Adipocyte (in vitro differentiated cells): ENCODE results near the gene VAV2.

ENCODE experiments used
- DNase-seq: peaks from one replicate; pipeline ENCODE4 v3.0.0-alpha.2; 2015; ENCODE audit warnings: low read depth
- H3K27me3 ChIP-seq: replicated peaks from 2 replicates; pipeline ENCODE4 v1.7.0; 2013; ENCODE audit warnings: mild to moderate bottlenecking, low read length, moderate library complexity; ENCODE audit not compliant: control insufficient read depth, insufficient read depth
- H3K36me3 ChIP-seq: 2 replicates; pipeline ENCODE4 v1.7.0; 2013; ENCODE audit warnings: low read length, mild to moderate bottlenecking, moderate library complexity; ENCODE audit not compliant: control insufficient read depth, insufficient read depth, severe bottlenecking
- H3K4me1 ChIP-seq: 2 replicates; pipeline ENCODE4 v1.7.0; 2013; ENCODE audit warnings: mild to moderate bottlenecking, low read length, moderate library complexity; ENCODE audit not compliant: control insufficient read depth, insufficient read depth
- H3K4me3 ChIP-seq: 2 replicates; pipeline ENCODE4 v1.7.0; 2013; ENCODE audit warnings: mild to moderate bottlenecking, low read length, moderate library complexity
- H3K9ac ChIP-seq: 2 replicates; pipeline ENCODE4 v1.7.0; 2013; ENCODE audit warnings: mild to moderate bottlenecking, low read length, moderate library complexity
- H3K9me3 ChIP-seq: 2 replicates; pipeline ENCODE4 v1.7.0; 2013; ENCODE audit warnings: mild to moderate bottlenecking, low read length, moderate library complexity; ENCODE audit not compliant: control insufficient read depth

The VAV2 gene

GRCh38 chr9:133921866-133922265 is 70.3 kb downstream of the VAV2 start:
- Histone ChIP-seq H3K9ac (no peak overlapping the region), H3K4me1 (peaks cover 5% of the 10 kb centered on the region), H3K9me3 (no peaks in the 10 kb centered on the region), H3K36me3 (no peaks in the 10 kb centered on the region), H3K27me3 (no peaks in the 10 kb centered on the region), H3K4me3 (no peak overlapping the region)
- no peak for DNase-seq

GRCh38 chr9:133920471-133920870 is 71.7 kb downstream of the VAV2 start:
- peaks cover 5% of the 10 kb centered on the region for H3K4me1 ChIP-seq
- H3K9ac ChIP-seq = no peak overlapping the region
- DNase-seq = no peak
- no peaks in the 10 kb centered on the region for H3K36me3 ChIP-seq
- H3K4me3 ChIP-seq = no peak overlapping the region
- no peaks in the 10 kb centered on the region for H3K9me3 ChIP-seq
- H3K27me3 ChIP-seq = no peaks in the 10 kb centered on the region

GRCh38 chr9:133919253-133920115 is 72.6 kb downstream of the VAV2 start:
- Histone ChIP-seq H3K9me3 (no peaks in the 10 kb centered on the region), H3K9ac (no peak overlapping the region), H3K4me3 (no peak overlapping the region), H3K4me1 (peaks cover 5% of the 10 kb centered on the region), H3K27me3 (no peaks in the 10 kb centered on the region), H3K36me3 (no peaks in the 10 kb centered on the region)
- no peak for DNase-seq

- no peaks in the 10 kb centered on the region for H3K27me3 ChIP-seq
- no peaks in the 10 kb centered on the region for H3K9me3 ChIP-seq
- H3K36me3 ChIP-seq = no peaks in the 10 kb centered on the region
- no peak overlapping the region for H3K9ac ChIP-seq
- H3K4me3 ChIP-seq = no peak overlapping the region
- H3K4me1 ChIP-seq = peaks cover 5% of the 10 kb centered on the region
- no peak for DNase-seq
Observed at GRCh38 chr9:133918111-133918813, 73.9 kb downstream of the VAV2 start.

- no peak overlapping the region for H3K4me3 ChIP-seq
- H3K36me3 ChIP-seq = no peaks in the 10 kb centered on the region
- no peaks in the 10 kb centered on the region for H3K27me3 ChIP-seq
- peak; percentile 5 for DNase-seq
- H3K4me1 ChIP-seq = peaks cover 5% of the 10 kb centered on the region
- no peak overlapping the region for H3K9ac ChIP-seq
- no peaks in the 10 kb centered on the region for H3K9me3 ChIP-seq
Observed at GRCh38 chr9:133917375-133917774, 74.7 kb downstream of the VAV2 start.

- Histone ChIP-seq H3K4me3 (no peak overlapping the region), H3K27me3 (no peaks in the 10 kb centered on the region), H3K9me3 (no peaks in the 10 kb centered on the region), H3K9ac (no peak overlapping the region), H3K4me1 (peaks cover 5% of the 10 kb centered on the region), H3K36me3 (no peaks in the 10 kb centered on the region)
- DNase-seq = no peak
Observed at GRCh38 chr9:133916159-133916541, 76.0 kb downstream of the VAV2 start.

- Histone ChIP-seq H3K9ac (no peak overlapping the region), H3K27me3 (no peaks in the 10 kb centered on the region), H3K4me3 (no peak overlapping the region), H3K9me3 (no peaks in the 10 kb centered on the region), H3K36me3 (no peaks in the 10 kb centered on the region), H3K4me1 (peaks cover 9% of the 10 kb centered on the region)
- DNase-seq = no peak
Observed at GRCh38 chr9:133915534-133916158, 76.5 kb downstream of the VAV2 start.

- Histone ChIP-seq H3K27me3 (no peaks in the 10 kb centered on the region), H3K4me3 (no peak overlapping the region), H3K4me1 (peaks cover 9% of the 10 kb centered on the region), H3K9ac (no peak overlapping the region), H3K36me3 (no peaks in the 10 kb centered on the region), H3K9me3 (no peaks in the 10 kb centered on the region)
- DNase-seq = no peak
Observed at GRCh38 chr9:133914442-133915342, 77.4 kb downstream of the VAV2 start.

GRCh38 chr9:133913571-133914369 is 78.4 kb downstream of the VAV2 start:
- DNase-seq = no peak
- H3K36me3 ChIP-seq = no peaks in the 10 kb centered on the region
- no peak overlapping the region for H3K9ac ChIP-seq
- H3K27me3 ChIP-seq = no peaks in the 10 kb centered on the region
- H3K4me1 ChIP-seq = peaks cover 4% of the 10 kb centered on the region
- no peak overlapping the region for H3K4me3 ChIP-seq
- H3K9me3 ChIP-seq = no peaks in the 10 kb centered on the region

GRCh38 chr9:133910855-133911514 is 81.1 kb downstream of the VAV2 start:
- H3K9me3 ChIP-seq = no peaks in the 10 kb centered on the region
- no peak overlapping the region for H3K4me3 ChIP-seq
- H3K27me3 ChIP-seq = no peaks in the 10 kb centered on the region
- peaks cover 4% of the 10 kb centered on the region for H3K4me1 ChIP-seq
- DNase-seq = no peak
- no peaks in the 10 kb centered on the region for H3K36me3 ChIP-seq
- H3K9ac ChIP-seq = no peak overlapping the region
